Esophagus muscularis mucosa (tissue), 4 donors: ENCODE measurements around the gene LDHD.

ENCODE experiments used
- CTCF ChIP-seq, 3 experiments: fragments of 200-600 bp in 2 of 3; fragments of 450-650 bp in 1 of 3; sonication (generic) in 2 of 3; IDR thresholded peaks; one replicate each; pipeline ENCODE4 v1.5.1; 2017 to 2019; ENCODE audit warnings: antibody characterized with exemption in 3 of 3, mild to moderate bottlenecking in 2 of 3, moderate library complexity in 1 of 3
- EP300 ChIP-seq: sonication (generic); formaldehyde crosslinking; IDR thresholded peaks from one replicate; pipeline ENCODE4 v1.6.1; 2017; ENCODE audit warnings: antibody characterized with exemption
- POLR2A ChIP-seq: fragments of 450-650 bp; IDR thresholded peaks from one replicate; pipeline ENCODE4 v1.6.1; 2017; ENCODE audit warnings: antibody characterized with exemption, moderate library complexity, mild to moderate bottlenecking, low read depth
- POLR2AphosphoS5 ChIP-seq, 2 donors: sonication (generic); formaldehyde crosslinking; IDR thresholded peaks; one replicate each; pipeline ENCODE4 v1.6.1; 2017; ENCODE audit warnings: antibody characterized with exemption in 2 of 2

GRCh38 chr16:75079346-75079926 is 37.1 kb downstream of the LDHD start:
- TF ChIP-seq POLR2A: no peak
- TF ChIP-seq CTCF (IDR thresholded peaks at IDR 0.05): no peak
- TF ChIP-seq POLR2AphosphoS5 (IDR thresholded peaks at IDR 0.05): no peak
- TF ChIP-seq EP300: no peak
